CD4-positive, alpha-beta T cell treated with Interleukin-17A for 1 hour (primary cell): ENCODE data around the gene PTGES2.

Experiments used
- DNase-seq: peaks from one replicate; pipeline ENCODE4 v3.0.0-alpha.2; 2020

Gene PTGES2

GRCh38 chr9:128102861-128103588 lies 24.5 kb downstream of the PTGES2 start:
- DNase-seq, result no peak

- DNase-seq, result no peak
These were observed 25.3 kb downstream of the PTGES2 start for GRCh38 chr9:128102196-128102595.

GRCh38 chr9:128101690-128102089 lies 25.8 kb downstream of the PTGES2 start:
- no peak for DNase-seq

- DNase-seq, result no peak
These were observed 26.3 kb downstream of the PTGES2 start for GRCh38 chr9:128101231-128101661.

- DNase-seq, result no peak
These were observed 26.9 kb downstream of the PTGES2 start for GRCh38 chr9:128100581-128100980.

- DNase-seq, result no peak
These were observed 27.5 kb downstream of the PTGES2 start for GRCh38 chr9:128099932-128100491.

- DNase-seq, result no peak
These were observed 28.1 kb downstream of the PTGES2 start for GRCh38 chr9:128099231-128099931.

- DNase-seq, result peak; percentile 55
These were observed 29.0 kb downstream of the PTGES2 start for GRCh38 chr9:128098297-128099230.

GRCh38 chr9:128097543-128098296 lies 29.8 kb downstream of the PTGES2 start:
- DNase-seq, result no peak

- no peak for DNase-seq
These were observed 30.7 kb downstream of the PTGES2 start for GRCh38 chr9:128096616-128097536.

GRCh38 chr9:128094950-128095544 lies 32.5 kb downstream of the PTGES2 start:
- DNase-seq, result no peak

GRCh38 chr9:128094166-128094949 lies 33.2 kb downstream of the PTGES2 start:
- DNase-seq, result peak; percentile 79

GRCh38 chr9:128093011-128093410 lies 34.5 kb downstream of the PTGES2 start:
- peak; percentile 32 for DNase-seq

- no peak for DNase-seq
These were observed 35.1 kb downstream of the PTGES2 start for GRCh38 chr9:128092199-128092977.

- no peak for DNase-seq
These were observed 36.0 kb downstream of the PTGES2 start for GRCh38 chr9:128091571-128091970.

GRCh38 chr9:128091144-128091543 lies 36.4 kb downstream of the PTGES2 start:
- DNase-seq, result no peak

GRCh38 chr9:128089299-128089698 lies 38.2 kb downstream of the PTGES2 start:
- no peak for DNase-seq

GRCh38 chr9:128088253-128088945 lies 39.1 kb downstream of the PTGES2 start:
- no peak for DNase-seq
